ENCODE data around the gene SPANXN2.
"Not testable (repeated sequence)": the region's sequence is repeated elsewhere in the genome, so short reads cannot be mapped to it uniquely, and the experiment has no call there.

The SPANXN2 gene

GRCh38 chrX:143720652-143721051 is at the start of gene SPANXN2:
Gene SPANXN2, minus strand, starts transcription at chrX:143720752. Its CDS starts 84 bp downstream, at chrX:143720668.
- not testable (repeated sequence) for DNase-seq

GRCh38 chrX:143768976-143769375 is 48.4 kb upstream of the SPANXN2 start:
- DNase-seq, result no peak

- not testable (repeated sequence) for DNase-seq
Measured at GRCh38 chrX:143767789-143768188, 47.2 kb upstream of the SPANXN2 start.

GRCh38 chrX:143757887-143758286 is 37.3 kb upstream of the SPANXN2 start:
- no peak for DNase-seq

- DNase-seq, result no peak
Measured at GRCh38 chrX:143757375-143757774, 36.8 kb upstream of the SPANXN2 start.

GRCh38 chrX:143754183-143754582 is 33.6 kb upstream of the SPANXN2 start:
- no peak for DNase-seq

- no peak for DNase-seq
Measured at GRCh38 chrX:143733866-143734265, 13.3 kb upstream of the SPANXN2 start.

GRCh38 chrX:143726296-143726695 is 5.7 kb upstream of the SPANXN2 start:
- DNase-seq, result no peak

GRCh38 chrX:143701460-143701859 is 19.1 kb downstream of the SPANXN2 start:
- no peak for DNase-seq

- DNase-seq, result no peak
Measured at GRCh38 chrX:143694885-143695284, 25.7 kb downstream of the SPANXN2 start.

- no peak for DNase-seq
Measured at GRCh38 chrX:143683486-143683885, 37.1 kb downstream of the SPANXN2 start.

GRCh38 chrX:143674926-143675325 is 45.6 kb downstream of the SPANXN2 start:
- DNase-seq, result no peak

GRCh38 chrX:143669395-143669794 is 51.2 kb downstream of the SPANXN2 start:
- no peak for DNase-seq

- no peak for DNase-seq
Measured at GRCh38 chrX:143664302-143664701, 56.2 kb downstream of the SPANXN2 start.

- no peak for DNase-seq
Measured at GRCh38 chrX:143663755-143664154, 56.8 kb downstream of the SPANXN2 start.

Measured in fibroblast of skin of right quadriceps (primary cell).